Endothelial cell of umbilical vein (primary cell): Measurements from ENCODE around the gene CFAP77.
A peak's percentile ranks its signal among the peaks of the same experiment; 100 is the strongest.

Experiments used
- EZH2 ChIP-seq: IDR thresholded peaks from 2 replicates; pipeline ENCODE4 v1.6.1; 2012; ENCODE audit warnings: borderline replicate concordance, low read depth, mild to moderate bottlenecking, moderate library complexity, low read length, inconsistent platforms; ENCODE audit not compliant: severe bottlenecking
- FOS ChIP-seq: IDR thresholded peaks from 2 replicates; pipeline ENCODE4 v1.6.1; 2011; ENCODE audit warnings: mild to moderate bottlenecking, low read length, moderate library complexity, borderline replicate concordance; ENCODE audit not compliant: insufficient read depth
- GATA2 ChIP-seq: IDR thresholded peaks from 2 replicates; pipeline ENCODE4 v1.7.0; 2011; ENCODE audit warnings: low read depth, mild to moderate bottlenecking, moderate library complexity, mixed read lengths, low read length; ENCODE audit not compliant: insufficient read length, insufficient read depth
- JUN ChIP-seq: IDR thresholded peaks from 2 replicates; pipeline ENCODE4 v1.6.1; 2011; ENCODE audit warnings: borderline replicate concordance, low read depth; ENCODE audit not compliant: insufficient read length, insufficient read depth
- MYC ChIP-seq: IDR thresholded peaks from one replicate; pipeline ENCODE4 v1.6.1; 2011; ENCODE audit warnings: mild to moderate bottlenecking, low read depth, low read length
- POLR2A ChIP-seq: IDR thresholded peaks from 2 replicates; pipeline ENCODE4 v1.6.1; 2012; ENCODE audit warnings: low read depth, mild to moderate bottlenecking, control low read depth, low read length
- POLR2AphosphoS5 ChIP-seq: IDR thresholded peaks from 2 replicates; pipeline ENCODE4 v1.6.1; 2012; ENCODE audit warnings: low read depth, mild to moderate bottlenecking, control low read depth, low read length, moderate library complexity; ENCODE audit not compliant: insufficient read depth
- TF ChIP-seq, protein P1 (sequence below): IDR thresholded peaks from 2 replicates; pipeline ENCODE4 v1.6.1; 2011; ENCODE audit not compliant: insufficient read depth, insufficient read length
- TF ChIP-seq, protein P2 (sequence below), 2 donors: IDR thresholded peaks; 1 replicate in 1 of 2; 2 replicates in 1 of 2; pipeline ENCODE4 v1.5.1; 2011; ENCODE audit warnings: low read length in 2 of 2, mild to moderate bottlenecking in 2 of 2, moderate library complexity in 2 of 2, control low read depth in 1 of 2, inconsistent platforms in 1 of 2, low read depth in 1 of 2; ENCODE audit not compliant: insufficient read depth in 1 of 2; ENCODE audit errors: extremely low read depth in 1 of 2

DNA sequence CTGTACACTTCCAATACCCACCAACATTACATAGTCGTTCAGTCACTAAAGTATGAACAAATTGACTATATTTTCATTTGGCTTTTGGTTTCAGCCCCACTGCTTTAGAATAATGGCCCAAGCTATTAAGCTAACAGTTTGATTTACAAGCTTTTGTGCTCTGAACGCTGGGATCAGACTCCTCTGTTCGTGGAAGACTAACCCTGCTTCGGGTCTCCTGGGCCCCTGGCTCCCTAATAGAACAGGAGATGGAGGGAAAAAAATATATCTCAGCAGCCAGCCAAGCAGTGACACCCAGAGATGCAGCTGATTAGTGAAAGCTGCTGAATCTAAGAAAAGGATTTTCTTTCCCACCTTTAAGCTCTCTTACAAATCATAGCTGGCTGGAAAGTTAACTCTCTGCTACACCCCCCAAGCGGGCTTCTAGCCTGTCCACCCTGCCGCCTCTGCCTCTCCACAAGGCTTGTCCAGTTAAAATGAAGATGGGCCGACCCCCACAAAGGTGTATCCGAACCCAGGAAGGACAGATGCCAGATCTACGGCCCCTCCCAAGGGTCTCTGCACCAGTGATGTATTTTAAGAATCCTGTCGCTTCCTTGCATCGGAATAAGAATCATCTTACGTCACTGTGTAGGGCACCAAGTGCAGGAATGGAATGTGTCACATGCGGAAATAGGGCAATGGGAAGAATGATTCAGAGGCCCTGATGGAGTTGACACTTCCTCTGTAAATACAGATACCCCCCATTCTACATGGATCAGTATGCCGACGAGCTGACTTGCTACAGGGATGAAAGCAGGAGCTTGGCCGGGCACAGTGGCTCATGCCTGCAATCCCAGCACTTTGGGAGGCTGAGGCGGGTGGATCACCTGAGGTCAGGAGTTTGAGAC lies 139.0 kb downstream of the CFAP77 start:
- TF ChIP-seq POLR2A (no peak), FOS (peak; percentile 61), JUN (no peak), POLR2AphosphoS5 (no peak), EZH2 (no peak), GATA2 (no peak), MYC (no peak)
- TF ChIP-seq, protein P1, sequence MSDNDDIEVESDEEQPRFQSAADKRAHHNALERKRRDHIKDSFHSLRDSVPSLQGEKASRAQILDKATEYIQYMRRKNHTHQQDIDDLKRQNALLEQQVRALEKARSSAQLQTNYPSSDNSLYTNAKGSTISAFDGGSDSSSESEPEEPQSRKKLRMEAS = no peak
- TF ChIP-seq, protein P2, sequence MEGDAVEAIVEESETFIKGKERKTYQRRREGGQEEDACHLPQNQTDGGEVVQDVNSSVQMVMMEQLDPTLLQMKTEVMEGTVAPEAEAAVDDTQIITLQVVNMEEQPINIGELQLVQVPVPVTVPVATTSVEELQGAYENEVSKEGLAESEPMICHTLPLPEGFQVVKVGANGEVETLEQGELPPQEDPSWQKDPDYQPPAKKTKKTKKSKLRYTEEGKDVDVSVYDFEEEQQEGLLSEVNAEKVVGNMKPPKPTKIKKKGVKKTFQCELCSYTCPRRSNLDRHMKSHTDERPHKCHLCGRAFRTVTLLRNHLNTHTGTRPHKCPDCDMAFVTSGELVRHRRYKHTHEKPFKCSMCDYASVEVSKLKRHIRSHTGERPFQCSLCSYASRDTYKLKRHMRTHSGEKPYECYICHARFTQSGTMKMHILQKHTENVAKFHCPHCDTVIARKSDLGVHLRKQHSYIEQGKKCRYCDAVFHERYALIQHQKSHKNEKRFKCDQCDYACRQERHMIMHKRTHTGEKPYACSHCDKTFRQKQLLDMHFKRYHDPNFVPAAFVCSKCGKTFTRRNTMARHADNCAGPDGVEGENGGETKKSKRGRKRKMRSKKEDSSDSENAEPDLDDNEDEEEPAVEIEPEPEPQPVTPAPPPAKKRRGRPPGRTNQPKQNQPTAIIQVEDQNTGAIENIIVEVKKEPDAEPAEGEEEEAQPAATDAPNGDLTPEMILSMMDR (IDR thresholded peaks at IDR 0.05; ENCODE audit: extremely low read depth in 1 of 2, insufficient read depth in 1 of 2, low read depth in 1 of 2, low read length in 2 of 2) = no peak
